Measurements from ENCODE around the gene EHD2. TPM values are rescaled to one million over a fixed set of nuclear protein-coding genes. Genes with fewer than 3 reads are reported as not detected.
"Not testable (repeated sequence)": the region's sequence is repeated elsewhere in the genome, so short reads cannot be mapped to it uniquely, and the experiment has no call there.

Gene EHD2
- total RNA-seq, 1 experiment from 2014 or later, result 75.3 TPM

- DNase-seq (ENCODE audit: low read depth), result no peak
These were observed 1.1 kb downstream of the EHD2 start for GRCh38 chr19:47714339-47714738.

- DNase-seq (ENCODE audit: low read depth), result not testable (repeated sequence)
These were observed 1.6 kb downstream of the EHD2 start for GRCh38 chr19:47714855-47715254.

GRCh38 chr19:47716270-47716937 is 3.2 kb downstream of the EHD2 start:
- DNase-seq (ENCODE audit: low read depth), result no peak

GRCh38 chr19:47718415-47719046 is 5.3 kb downstream of the EHD2 start:
- DNase-seq (ENCODE audit: low read depth), result not testable (repeated sequence)

DNA sequence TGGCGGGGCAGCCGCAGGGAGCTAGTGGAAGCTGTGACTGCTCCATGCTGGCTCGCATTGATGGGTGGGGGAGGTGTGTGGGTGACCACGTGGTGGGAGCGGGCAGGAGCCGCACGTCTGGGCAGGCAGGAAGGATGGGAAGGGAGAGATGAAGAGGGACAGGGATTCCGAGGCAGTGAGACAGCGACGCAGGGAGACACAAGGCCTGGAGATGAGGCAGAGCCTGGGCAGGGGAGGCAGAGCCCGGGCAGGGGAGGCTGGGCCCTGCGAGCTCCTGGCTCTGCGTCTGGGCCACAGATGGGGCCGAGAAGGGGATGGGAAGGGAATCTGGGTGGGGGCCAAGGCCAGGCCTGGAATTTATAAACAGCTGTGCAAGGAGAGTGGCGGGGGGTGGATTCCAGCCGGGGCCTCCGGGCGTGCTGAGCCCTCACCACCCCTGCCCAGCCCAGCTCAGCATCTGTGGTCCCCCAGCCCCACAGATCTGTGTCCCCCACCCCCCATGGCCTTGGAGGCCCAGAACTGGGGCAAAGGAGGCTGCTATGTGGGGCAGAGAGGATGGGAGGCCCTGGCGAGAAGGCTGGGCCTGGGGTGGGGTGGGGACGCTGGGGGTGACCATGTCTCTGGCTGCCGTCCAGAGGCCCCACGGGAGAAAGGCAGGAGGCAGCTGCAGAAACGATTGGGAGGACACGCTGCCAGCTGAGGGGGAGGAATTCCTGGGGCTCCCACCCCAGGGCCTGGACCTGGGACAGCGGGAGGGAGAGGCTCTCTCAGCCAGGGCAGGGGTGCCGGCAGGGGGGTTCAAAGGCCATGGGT is 6.0 kb downstream of the EHD2 start:
- DNase-seq (ENCODE audit: low read depth), result peak; percentile 99

- DNase-seq (ENCODE audit: low read depth), result no peak
These were observed 7.6 kb downstream of the EHD2 start for GRCh38 chr19:47720669-47721422.

- DNase-seq (ENCODE audit: low read depth), result peak; percentile 90
These were observed 10.3 kb downstream of the EHD2 start for GRCh38 chr19:47723581-47723940.

GRCh38 chr19:47725759-47726401 is 12.7 kb downstream of the EHD2 start:
- no peak for DNase-seq (ENCODE audit: low read depth)

- peak; percentile 61 for DNase-seq (ENCODE audit: low read depth)
These were observed 13.2 kb downstream of the EHD2 start for GRCh38 chr19:47726467-47726866.

- not testable (repeated sequence) for DNase-seq (ENCODE audit: low read depth)
These were observed 15.1 kb downstream of the EHD2 start for GRCh38 chr19:47728295-47728694.

GRCh38 chr19:47729468-47729798 is 16.2 kb downstream of the EHD2 start:
- peak; percentile 65 for DNase-seq (ENCODE audit: low read depth)

- no peak for DNase-seq (ENCODE audit: low read depth)
These were observed 16.7 kb downstream of the EHD2 start for GRCh38 chr19:47729799-47730520.

DNA sequence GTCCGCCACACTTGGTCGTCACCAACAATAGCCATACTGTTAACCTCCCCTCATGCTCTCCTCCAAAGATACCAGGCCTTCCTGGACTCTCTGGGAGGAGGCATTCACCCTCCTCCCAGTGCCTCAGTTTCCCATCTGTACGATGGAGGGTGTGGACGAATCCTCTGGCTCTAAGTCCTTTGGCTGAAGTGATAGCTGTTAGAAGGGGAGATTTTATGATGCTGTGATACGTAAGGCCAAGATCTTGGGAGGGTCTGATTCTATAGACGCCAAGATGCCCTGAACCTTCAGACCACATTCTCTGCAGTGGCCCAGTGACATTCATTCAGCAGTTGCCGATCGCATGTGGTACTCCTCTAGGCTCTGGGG is 17.3 kb downstream of the EHD2 start:
- no peak for DNase-seq (ENCODE audit: low read depth)

DNA sequence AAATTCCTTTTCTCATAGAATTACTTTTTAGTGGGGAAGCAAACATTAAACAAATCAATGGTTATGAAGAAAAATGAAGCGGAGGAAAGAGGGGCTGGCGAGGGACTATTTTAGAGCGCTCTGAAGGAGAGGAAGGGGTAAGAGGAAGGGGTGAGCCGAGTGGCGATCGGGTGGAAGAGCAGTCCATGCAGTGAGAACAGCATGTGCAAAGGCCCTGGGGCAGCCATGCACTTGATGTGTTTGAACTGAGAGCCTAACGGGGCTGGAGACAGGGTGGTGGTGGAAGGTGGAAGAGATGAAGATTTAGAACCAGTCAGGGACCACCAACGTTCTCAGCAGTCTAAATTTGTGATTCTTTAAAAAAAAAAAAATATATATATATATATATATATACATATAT is 17.7 kb downstream of the EHD2 start:
- no peak for DNase-seq (ENCODE audit: low read depth)

DNA sequence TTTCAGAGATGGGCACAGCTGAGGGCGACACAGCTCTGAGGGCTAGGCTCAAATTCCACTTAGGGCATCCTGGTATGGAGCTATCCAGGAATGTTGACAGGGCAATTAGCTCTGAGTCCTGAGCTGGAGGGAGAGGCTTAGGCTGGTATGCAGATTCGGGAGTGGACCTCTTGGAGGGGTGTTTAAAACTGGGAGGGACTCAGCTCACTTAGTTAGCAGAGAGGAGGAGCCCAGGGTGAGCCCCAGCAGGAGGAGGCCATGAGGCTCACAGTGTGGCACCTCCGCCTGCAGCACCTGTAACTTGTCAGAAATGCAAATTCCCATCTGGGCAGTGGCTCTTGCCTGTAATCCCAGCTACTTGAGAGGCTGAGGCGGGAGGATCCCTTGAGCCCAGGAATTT is 21.9 kb downstream of the EHD2 start:
- DNase-seq (ENCODE audit: low read depth), result no peak

- no peak for DNase-seq (ENCODE audit: low read depth)
These were observed 27.8 kb downstream of the EHD2 start for GRCh38 chr19:47740866-47741519.

DNA sequence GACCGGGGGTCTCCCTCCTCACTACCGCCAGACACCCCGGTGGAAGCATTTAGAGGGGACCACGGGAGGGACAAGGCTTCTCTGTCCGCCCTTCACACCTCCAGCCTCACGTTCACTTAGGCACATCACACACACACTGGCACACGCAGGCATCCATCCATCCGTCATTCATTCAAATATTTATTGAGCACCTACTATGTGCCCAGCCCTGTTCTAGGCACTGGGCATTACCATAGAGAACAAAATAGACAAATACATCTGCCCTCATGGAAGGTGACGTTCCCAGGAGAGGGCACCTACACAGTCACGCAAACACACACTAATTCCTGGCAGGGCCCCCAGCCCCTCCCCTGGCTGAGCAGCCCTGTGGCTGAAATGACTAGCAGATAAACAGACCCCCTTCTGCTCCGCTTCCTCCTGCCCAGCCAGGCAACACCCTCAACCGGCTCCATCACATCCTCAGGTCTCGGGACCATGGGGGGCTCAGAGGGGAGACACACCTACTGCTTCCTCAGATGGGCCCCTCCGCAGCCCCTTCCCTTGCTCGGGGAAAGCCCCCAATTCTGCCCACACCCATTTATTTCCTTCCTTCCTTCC is 28.4 kb downstream of the EHD2 start:
- DNase-seq (ENCODE audit: low read depth), result no peak

DNA sequence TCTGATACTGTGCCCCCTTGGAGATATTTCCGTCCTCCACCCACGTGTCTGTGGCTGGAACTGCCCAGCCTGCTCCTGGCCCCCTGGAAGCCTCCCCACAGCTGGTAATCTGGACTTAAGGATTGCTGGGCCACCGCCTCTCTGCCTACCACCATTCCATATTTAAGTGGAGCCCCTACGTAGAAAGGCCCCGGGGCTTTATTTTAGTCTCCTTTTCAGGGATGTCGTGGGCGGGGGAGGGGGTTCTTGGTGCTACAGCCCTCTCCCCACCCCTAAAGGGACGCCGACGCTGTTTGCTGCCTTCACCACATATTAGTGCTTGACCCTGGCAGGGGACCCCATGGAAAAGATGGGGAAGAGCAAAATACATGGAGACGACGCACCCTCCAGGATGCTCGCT is 29.4 kb downstream of the EHD2 start:
- DNase-seq (ENCODE audit: low read depth), result no peak

DNA sequence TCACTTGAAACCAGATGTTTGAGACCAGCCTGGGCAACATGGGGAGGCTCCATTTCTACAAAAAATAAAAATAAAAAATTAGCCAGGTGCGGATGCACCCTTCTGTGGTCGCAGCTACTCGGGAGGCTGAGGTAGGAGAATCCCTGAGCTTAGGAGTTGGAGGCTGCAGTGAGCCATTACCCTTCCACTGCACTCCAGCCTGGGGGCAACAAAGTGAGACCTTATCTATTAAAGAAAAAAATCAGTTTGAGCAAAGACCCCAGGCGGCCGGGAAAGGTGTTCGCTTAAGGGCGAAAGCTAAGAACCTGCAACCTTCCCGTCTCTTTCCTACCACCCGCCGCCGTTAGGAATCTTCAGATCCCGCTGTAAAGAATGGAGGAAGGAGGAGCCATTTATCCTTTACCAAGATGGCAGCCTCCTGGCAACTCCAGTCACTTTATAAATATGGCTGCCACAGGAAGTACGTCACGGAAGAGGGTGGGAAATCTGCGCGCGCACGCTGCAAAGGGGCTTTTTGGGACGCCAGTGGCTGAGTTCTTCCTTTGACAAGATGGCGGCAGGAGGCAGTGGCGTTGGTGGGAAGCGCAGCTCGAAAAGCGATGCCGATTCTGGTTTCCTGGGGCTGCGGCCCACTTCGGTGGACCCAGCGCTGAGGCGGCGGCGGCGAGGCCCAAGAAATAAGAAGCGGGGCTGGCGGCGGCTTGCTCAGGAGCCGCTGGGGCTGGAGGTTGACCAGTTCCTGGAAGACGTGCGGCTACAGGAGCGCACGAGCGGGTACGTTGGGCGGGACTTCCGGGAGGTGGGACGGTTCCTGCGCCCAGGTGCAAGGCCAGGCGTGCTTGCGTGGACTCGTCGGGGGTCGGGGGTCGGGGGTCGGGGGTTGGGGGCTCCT is 32.0 kb downstream of the EHD2 start, which contains the start of gene NOP53:
Gene NOP53, plus strand, starts transcription at position 537 of the 892 bp plus-strand sequence. Its CDS starts 14 bp downstream, at position 551.
- peak; percentile 95 for DNase-seq (ENCODE audit: low read depth)

Data from LHCN-M2 (cell line).